GM18526 (cell line): ENCODE results near the gene FBRSL1.

Experiments
- POLR2A ChIP-seq: IDR thresholded peaks from 3 replicates; pipeline ENCODE4 v1.6.1; 2011; ENCODE audit not compliant: insufficient read length; ENCODE audit errors: extremely low read depth

The FBRSL1 gene

DNA sequence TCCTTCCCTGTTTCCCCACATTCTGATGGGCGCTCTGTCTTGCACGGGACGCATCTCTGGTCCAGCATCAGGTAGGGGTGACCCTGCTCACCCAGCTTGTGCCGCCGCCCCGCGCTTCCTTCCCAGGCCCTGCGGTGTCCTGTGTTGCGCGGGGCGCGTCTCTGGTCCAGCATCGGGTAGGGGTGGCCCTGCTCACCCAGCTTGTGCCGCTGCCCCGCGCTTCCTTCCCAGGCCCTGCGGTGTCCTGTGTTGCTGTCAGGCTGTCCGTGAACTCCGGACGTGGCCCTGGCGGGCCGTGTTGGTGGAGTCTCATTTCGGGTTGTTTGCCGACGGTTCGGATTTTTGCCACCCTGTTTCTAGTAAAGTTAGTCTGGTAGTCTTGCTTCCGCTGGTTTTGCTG is 6.8 kb downstream of the FBRSL1 start:
- no peak for TF ChIP-seq POLR2A

DNA sequence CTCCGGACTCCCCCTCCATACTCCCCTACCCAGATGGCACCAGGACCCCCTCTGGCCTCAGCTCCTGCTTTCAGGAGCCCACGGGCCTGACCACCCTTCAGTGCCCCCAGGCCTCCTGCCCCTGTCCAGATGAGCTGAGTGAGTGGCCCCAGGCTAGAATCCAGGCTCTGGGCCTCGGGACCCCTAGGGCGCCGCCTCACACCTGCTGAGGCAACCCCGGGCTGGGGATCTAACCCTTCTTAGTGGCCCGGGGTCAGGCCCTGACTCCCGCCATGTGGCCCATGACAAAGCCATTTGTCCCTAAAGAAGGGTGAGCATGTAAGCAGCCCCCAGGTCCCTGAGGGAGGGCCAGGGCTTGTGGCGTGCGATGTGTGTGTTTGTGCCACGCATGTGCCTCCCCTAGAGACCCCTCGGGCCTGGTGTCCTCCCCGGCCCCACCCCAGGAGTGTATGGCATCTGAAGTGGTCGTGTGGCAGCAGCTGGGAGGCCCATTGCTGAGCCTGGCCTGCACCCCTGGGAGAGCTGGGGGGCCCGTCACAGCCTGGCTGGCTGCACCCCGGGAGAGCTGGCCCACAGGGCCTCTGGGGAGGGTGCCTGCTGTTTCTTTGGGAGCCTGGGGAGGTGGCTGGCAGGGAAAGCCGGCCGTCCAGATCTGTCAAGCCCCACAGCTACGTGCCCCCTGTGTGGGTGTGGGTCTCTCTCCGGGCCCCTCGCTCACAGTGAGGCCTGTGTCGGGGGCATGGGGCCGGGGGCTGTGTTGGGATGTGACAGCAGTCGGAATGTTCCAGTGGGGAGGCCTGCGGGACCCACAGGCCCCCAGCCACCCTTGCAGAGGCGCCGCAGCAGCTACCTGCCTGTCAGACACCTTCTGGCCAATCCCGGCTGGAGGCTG is 7.8 kb downstream of the FBRSL1 start:
- no peak for TF ChIP-seq POLR2A

DNA sequence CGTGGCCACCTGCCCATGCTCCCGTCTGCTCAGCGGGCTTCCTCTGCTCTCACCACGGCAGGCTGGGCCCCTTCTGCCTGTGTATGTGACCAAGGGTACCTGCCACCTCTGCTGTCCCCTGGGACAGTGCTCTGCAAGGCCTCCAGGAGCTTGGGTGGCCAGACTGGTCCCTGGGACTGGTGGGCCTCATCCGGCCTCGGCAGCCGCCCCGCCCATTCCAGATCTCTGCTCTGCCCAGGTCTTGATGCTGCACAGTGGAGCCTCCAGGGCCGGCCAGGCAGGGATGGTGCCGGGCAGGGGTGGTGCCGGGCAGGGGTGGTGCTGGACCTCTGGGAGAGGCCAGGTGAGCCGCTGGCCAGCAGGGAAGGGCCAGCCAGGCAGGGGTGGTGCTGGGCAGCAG is 9.0 kb downstream of the FBRSL1 start:
- TF ChIP-seq POLR2A = no peak

DNA sequence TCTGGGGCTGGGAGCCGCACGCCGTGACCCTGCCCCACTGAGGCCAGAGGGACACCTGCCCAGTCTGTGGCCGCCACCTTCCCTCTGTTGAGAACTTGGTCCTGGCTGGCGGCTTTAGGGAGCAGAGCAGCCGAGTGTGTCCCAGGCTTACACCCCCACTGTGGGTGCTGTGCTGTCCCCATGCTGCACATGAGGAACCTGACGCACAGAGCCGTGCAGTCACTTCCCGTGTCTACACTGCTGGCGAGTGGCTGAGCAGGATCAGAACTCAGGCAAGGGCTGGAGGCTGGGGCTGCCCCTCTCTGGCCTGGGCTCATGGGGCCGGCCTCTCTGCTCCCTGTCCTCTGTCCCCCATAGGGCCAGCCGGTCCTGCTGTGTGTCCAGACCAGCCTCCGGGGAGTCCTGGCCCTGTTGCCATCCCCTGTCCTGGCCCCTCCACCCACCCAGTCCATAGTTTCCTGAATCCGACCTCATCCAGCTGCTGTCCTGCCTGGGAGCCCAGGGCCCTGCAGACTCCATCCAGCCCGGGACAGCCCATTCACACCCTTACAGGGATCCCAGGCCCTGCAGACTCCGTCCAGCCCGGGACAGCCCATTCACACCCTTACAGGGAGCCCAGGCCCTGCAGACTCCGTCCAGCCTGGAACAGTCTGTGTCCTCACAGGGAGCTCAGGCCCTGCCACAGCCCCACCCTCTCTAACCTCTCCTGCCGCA is 10.3 kb downstream of the FBRSL1 start:
- no peak for TF ChIP-seq POLR2A

DNA sequence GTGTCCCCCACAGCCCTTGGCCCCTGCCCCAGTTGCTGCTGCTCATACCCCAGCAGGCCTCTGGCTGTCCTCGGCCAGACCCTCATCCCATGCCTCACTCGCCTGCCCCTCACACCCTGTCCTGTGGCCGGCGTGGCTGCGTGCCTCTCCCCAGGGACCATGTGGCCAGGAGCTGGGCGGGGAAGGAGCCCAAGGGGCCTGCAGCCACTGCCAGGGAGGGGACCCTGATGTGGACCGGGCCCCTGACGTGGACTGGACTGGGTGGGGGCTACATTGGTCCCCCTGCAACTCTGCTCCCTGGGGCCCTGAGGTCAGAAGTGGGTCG is 10.9 kb downstream of the FBRSL1 start:
- no peak for TF ChIP-seq POLR2A

DNA sequence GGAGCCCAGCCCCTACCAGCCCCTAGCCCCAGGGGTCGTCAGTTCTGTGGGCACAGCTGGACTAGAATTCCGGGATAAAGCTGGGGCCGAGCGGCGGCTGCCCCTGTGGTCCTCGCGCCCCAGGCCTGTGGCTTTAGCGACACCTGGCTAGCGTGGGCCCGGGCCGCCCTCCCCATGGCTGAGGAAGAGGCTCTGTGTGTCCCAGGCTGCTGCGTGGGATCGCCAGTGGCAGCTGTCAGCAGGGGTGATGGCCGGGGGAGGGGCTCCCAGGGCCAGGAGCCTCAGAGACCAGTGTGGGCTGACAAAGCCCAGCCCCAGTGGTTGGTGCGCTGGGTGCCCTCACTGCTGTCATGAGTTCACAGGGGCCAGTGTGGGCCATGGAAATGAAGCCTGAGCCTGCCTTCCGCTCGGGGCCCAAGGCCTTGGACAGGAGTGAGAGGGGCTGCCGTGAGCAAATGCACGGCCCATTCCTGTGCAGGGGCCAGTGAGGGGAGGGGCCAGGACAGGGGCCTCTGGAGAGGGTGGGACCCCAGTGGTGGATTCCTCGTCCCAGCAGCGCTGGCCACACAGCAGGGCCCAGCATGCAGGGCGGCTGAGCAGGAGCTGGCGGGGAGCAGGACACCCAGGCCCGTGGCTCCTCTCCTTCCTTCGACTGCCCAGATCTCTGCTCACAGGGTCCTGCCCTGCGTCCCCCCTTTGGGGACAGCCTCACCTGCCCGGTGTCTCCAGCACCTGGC is 11.4 kb downstream of the FBRSL1 start:
- TF ChIP-seq POLR2A = no peak

DNA sequence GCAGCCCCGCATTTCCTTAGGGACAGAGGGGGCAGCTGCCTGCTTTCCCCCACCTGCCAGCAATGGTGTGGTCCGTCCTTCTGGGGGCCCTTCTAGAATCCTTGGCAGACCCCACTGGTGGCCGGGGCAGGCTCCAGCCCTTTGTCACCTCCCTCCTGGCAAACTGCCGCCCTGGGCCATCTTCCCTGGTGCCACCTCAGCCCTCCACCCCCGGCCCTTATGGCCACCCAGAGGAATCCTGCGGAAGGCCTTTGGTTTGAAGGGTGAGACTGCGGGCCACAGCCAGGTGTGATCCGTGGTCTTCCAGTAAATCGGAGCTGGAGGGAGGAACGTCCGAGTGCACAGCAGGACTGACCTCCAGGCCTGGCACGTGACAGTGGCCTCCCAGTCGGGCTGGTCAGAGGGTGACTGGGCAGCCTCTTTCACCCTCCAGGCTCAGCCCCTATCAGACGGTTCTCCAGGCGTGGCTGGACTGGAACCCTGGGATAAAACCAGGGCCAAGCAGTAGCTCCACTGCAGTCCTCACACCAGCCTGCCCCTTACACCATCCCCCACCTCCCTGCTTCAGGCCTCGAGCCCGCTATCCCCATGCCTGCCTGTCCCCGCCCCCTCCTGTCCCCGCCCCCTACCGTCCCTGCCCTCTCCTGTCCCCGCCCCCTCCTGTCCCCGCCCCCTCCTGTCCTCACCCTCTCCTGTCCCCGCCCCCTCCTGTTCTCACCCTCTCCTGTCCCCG is 12.4 kb downstream of the FBRSL1 start:
- no peak for TF ChIP-seq POLR2A

DNA sequence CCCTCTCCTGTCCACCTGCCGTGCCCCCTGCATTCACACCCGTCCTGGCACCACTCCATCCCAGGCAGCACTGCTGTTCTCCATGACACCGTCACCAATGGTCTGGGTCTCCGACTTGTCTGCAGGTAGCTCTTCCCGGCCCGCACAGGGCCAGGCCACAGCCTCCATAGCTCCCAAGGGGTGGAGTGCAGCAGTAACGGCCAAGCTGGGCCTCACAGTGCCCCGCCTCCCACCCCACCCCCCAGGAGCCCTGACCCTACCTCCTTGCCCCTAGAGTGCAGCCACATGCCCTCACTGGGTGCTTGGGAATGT is 12.9 kb downstream of the FBRSL1 start:
- no peak for TF ChIP-seq POLR2A

DNA sequence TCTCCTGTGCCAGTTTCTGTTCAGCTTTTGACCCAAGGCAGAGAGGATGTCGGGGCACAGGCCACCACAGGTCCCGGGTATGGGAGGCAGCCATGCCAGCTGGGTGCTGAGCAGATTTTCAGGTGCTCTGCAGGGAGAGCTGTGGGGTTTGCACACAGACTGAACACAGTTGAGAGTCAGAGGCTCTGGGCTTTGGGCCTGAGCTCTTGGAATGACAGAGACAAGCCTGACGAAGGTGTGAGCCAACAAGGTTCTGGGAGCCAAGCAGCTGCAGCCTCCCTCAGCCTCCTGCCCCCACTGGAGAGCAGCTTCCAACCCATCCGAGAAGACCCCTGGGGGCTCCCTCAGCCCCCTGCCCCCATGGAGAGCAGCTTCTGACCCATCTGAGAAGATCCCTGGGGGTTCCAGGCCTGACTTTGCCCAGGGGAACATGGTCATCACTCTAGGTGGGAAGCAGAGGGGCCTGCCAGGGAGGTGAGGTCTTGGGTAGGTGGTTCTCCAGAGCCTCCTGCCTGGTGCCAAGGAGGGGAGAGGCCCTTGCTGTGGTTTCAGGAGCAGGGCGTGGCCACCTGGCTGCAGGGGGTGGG is 13.8 kb downstream of the FBRSL1 start:
- TF ChIP-seq POLR2A = no peak

DNA sequence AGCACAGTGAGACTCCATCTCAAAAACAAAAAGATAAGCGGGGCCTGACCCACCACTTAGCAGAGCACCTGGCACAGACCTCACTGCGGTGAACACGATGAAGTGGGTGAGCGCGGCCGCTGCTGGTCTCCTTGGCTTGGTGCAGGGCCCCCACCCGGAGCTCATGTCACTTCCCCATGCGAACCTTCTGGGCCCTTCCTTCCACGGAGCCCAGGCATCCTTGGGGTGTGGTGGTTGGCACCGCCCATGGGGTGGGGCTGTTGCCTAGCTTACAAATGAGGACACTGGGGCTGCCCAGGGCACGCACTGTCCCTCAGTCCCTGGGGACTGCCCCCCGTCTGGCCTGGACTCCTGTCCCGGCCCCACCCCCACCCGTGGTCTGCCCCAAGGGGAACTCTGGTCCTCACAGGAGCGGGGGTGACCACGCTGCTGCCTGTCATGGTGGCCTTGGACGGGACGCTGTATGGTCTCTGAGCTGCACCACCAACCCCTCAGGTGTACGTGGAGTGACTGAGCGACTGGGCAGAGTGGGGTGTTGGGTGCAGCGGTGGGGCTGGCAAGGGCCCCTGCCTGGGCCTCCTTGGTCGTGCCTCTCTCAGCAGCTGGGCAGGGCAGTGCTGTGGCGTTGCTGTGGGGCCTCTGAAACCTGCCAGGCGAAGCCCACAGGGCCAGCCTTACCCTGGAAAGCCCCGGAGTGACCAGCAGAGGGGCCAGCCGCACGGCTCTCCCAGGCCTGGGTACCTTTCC is 15.3 kb downstream of the FBRSL1 start:
- TF ChIP-seq POLR2A = no peak

DNA sequence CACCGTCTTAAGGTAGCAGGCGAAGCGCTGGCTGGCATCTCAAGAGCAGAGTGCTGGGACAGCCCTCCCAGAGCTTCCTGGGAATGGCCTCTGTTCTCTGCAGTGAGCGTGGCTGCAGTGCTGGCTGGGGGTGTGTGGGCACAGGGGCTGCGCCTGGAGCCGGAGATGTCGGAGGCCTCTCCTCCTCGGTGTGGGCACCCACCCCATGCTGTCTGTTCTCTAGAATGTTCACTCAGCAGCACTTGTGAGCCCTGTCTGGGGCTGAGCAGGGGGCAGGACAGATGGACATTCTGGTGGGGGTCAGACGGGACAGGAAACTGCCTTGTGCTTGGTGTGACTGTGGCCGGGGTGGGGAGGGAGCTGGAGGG is 15.9 kb downstream of the FBRSL1 start:
- TF ChIP-seq POLR2A = no peak

DNA sequence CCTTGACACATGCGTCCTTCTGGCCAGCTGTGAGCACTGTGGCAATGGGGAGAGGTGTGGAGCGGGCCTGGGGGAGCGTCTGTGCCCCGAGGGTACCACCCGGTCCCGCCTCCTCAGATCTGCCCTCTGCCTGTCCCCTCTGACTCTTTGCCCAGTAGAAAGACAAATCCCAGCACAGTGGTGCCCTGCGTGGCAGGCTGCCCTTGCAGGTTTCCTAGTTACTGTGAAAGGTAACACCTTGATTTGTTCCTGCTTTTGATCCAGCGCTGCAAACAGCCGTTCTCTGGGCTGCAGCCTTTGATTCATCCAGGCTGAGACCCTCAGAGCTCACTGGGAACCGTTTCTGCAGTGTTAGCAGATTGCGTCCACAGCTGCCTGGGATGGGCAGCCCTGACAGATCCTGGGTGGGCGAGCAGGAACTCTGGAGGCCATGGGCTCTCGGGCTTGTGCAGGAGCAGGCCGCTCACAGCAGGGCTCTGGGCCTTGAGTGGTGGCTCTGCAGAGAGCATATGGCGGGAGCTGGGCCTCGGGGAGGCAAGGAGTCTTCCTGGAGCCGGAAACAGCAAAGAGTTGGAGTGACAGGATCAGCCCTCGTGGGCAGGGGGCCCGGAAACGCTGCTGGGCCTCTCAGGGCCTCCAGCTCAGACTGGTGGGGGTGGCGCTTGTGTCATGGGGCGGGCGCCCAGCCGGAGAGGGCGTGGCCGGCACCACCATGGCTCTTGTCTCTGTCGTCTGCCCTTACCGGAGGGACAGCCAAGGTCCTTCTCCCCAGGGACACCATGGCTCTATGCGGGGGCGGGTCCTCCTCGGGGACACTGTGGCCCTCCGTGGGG is 16.6 kb downstream of the FBRSL1 start:
- no peak for TF ChIP-seq POLR2A

DNA sequence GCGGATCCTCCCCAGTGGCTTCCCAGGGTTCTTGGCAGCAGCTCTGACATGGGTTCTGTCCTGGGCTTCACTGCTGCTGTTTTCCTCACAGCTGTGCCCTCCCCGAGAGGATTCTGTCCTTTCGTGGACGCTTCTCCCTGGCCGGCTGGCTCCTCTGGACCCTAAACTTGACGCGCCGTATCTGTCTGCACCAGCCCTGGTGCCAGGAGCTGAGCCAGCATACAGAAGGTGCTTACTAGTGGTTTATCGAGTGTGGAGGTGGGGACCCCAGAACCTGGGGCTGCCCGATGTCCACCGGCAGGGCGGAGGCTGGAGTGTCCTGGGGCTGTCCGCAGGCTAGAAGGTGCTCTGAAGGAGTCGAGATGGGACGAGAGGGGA is 17.2 kb downstream of the FBRSL1 start:
- no peak for TF ChIP-seq POLR2A

DNA sequence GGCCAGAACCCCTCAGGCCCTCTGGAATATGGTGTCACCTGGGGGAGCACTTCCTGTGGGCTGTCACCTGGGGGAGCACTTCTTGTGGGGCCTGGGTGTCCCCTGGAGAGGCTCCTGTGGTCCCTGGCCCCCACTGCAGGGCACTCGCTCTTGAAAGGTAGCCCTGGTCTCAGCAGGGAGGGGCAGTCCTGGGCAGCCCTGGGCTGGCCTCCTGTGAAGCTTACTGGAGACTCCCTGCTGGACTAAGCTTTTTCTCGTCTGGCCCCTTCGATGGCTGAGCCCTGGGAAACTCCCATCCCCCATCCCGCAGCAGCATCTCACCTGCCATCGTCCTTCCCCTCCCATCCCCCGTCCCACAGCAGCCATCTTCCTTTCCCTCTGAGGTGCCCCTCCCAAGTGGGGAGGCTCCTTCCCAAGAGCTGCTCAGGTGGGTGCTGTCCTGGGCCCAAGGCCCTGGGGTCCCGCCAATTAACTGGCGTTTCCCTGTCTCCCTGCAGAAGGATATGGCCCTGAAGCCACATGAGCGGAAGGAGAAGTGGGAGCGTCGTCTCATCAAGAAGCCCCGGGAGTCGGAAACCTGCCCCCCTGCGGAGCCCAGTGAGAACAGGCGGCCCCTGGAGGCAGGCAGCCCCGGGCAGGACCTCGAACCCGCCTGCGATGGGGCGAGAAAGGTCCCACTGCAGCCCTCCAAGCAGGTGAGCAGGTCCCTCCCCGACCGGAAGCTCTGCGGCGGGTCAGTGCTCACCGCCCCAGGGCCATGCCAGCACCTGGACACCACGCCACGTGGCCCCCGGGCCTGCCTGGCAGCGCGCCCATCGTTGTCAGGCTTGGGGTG is 17.9 kb downstream of the FBRSL1 start:
- no peak for TF ChIP-seq POLR2A

DNA sequence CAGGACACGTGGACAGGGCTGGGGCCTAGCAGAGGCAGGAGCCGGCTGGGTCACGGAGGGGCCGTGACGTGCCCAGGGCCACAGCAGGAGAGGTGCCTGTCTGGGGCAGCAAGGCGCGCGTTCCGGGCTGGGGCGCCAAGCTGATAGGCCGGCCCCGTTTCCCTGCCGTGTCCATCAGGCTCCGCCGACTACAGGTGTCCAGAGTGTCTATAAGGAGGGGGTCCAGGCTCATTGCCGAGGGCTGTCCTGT is 18.5 kb downstream of the FBRSL1 start:
- no peak for TF ChIP-seq POLR2A
